CMK (cell line): ENCODE measurements around the gene LSM4.

Experiments used
- DNase-seq: peaks from one replicate; pipeline ENCODE4 v3.0.0-alpha.2; 2010; ENCODE audit warnings: low read depth

Gene LSM4

GRCh38 chr19:18292462-18292809 is 30.4 kb downstream of the LSM4 start:
- DNase-seq, result no peak

GRCh38 chr19:18291590-18292461 is 31.1 kb downstream of the LSM4 start:
- DNase-seq, result peak; percentile 93

- no peak for DNase-seq
These were observed 31.8 kb downstream of the LSM4 start for GRCh38 chr19:18291019-18291524.

- peak; percentile 73 for DNase-seq
These were observed 32.4 kb downstream of the LSM4 start for GRCh38 chr19:18290302-18291018.

GRCh38 chr19:18289471-18290301 is 33.2 kb downstream of the LSM4 start:
- DNase-seq, result no peak

GRCh38 chr19:18287836-18288772 is 34.8 kb downstream of the LSM4 start:
- DNase-seq, result no peak

- DNase-seq, result no peak
These were observed 35.8 kb downstream of the LSM4 start for GRCh38 chr19:18286973-18287635.

- DNase-seq, result no peak
These were observed 38.0 kb downstream of the LSM4 start for GRCh38 chr19:18284712-18285360.

GRCh38 chr19:18283338-18283737 is 39.5 kb downstream of the LSM4 start:
- no peak for DNase-seq

- DNase-seq, result no peak
These were observed 40.1 kb downstream of the LSM4 start for GRCh38 chr19:18282788-18283141.

GRCh38 chr19:18282021-18282787 is 40.7 kb downstream of the LSM4 start:
- DNase-seq, result peak; percentile 85

GRCh38 chr19:18281082-18282020 is 41.5 kb downstream of the LSM4 start, which contains the start of gene JUND:
JUND (minus strand) TSS chr19:18281622; CDS start chr19:18281484, 138 bp downstream.
- DNase-seq, result peak; percentile 90

GRCh38 chr19:18280247-18281081 is 42.4 kb downstream of the LSM4 start:
- no peak for DNase-seq

- DNase-seq, result peak; percentile 78
These were observed 43.2 kb downstream of the LSM4 start for GRCh38 chr19:18279516-18280246.

- DNase-seq, result no peak
These were observed 43.7 kb downstream of the LSM4 start for GRCh38 chr19:18279266-18279515.

- no peak for DNase-seq
These were observed 44.2 kb downstream of the LSM4 start for GRCh38 chr19:18278521-18279265.
